WTC11 (cell line): ENCODE data around the gene CBFA2T2. TPM values are rescaled to one million over a fixed set of nuclear protein-coding genes. Genes with fewer than 3 reads are reported as not detected.

ENCODE experiments used
- ATAC-seq: fragments of 200-7000 bp; cut with Tn5 transposase; 2 replicates; pipeline ENCODE4 v1.10.0; 2021; ENCODE audit warnings: mild to moderate bottlenecking, moderate library complexity
- CTCF ChIA-PET: fragments of 300-600 bp; sonication (Branson Sonifier 250); formaldehyde crosslinking; loops from one replicate; lab custom pipeline; 2021; ENCODE audit warnings: antibody characterized with exemption; lab: Charles Lee
- POLR2A ChIA-PET: fragments of 350-600 bp; sonication (Branson Sonifier 250); formaldehyde crosslinking; loops from one replicate; lab custom pipeline; 2021; ENCODE audit warnings: antibody characterized with exemption; lab: Charles Lee
- DNase-seq: peaks from one replicate; pipeline ENCODE4 v3.0.0; 2021; ENCODE audit warnings: low spot score
- H3K27ac Mint-ChIP-seq: 2 replicates; pipeline ENCODE4 v1.8.0; 2021; ENCODE audit warnings: mixed read lengths
- H3K27me3 Mint-ChIP-seq: 2 replicates; pipeline ENCODE4 v1.8.0; 2021; ENCODE audit warnings: low read depth, mild to moderate bottlenecking, moderate library complexity, mixed read lengths
- H3K36me3 Mint-ChIP-seq: 2 replicates; pipeline ENCODE4 v1.8.0; 2021; ENCODE audit warnings: mixed read lengths
- H3K4me1 Mint-ChIP-seq: 2 replicates; pipeline ENCODE4 v1.8.0; 2022; ENCODE audit warnings: mixed read lengths
- H3K4me3 Mint-ChIP-seq: 2 replicates; pipeline ENCODE4 v1.8.0; 2021; ENCODE audit warnings: mild to moderate bottlenecking, moderate library complexity, mixed read lengths
- H3K9me3 Mint-ChIP-seq: 2 replicates; pipeline ENCODE4 v1.8.0; 2021; ENCODE audit warnings: mixed read lengths
- CREB1 ChIP-seq: sonication (generic); formaldehyde crosslinking; IDR thresholded peaks from 2 replicates; pipeline ENCODE4 v1.8.0; 2023; ENCODE audit warnings: mild to moderate bottlenecking, missing genetic modification reagents
- HMGA2 ChIP-seq: fragments of 250-450 bp; sonication (Bioruptor Pico); IDR thresholded peaks from 2 replicates; pipeline ENCODE4 v1.4.0; 2021; ENCODE audit warnings: mild to moderate bottlenecking, moderate library complexity
- MXD4 ChIP-seq: fragments of 250-450 bp; sonication (Bioruptor Pico); IDR thresholded peaks from 2 replicates; pipeline ENCODE4 v1.8.0; 2021; ENCODE audit warnings: mild to moderate bottlenecking, moderate library complexity, borderline replicate concordance
- MYBL2 ChIP-seq: sonication (generic); formaldehyde crosslinking; IDR thresholded peaks from 2 replicates; pipeline ENCODE4 v1.8.1; 2023; ENCODE audit warnings: mild to moderate bottlenecking, moderate library complexity, missing genetic modification reagents
- NR1H2 ChIP-seq: sonication (generic); formaldehyde crosslinking; IDR thresholded peaks from 2 replicates; pipeline ENCODE4 v1.9.0; 2021; ENCODE audit warnings: mild to moderate bottlenecking, moderate library complexity, missing genetic modification reagents
- PREB ChIP-seq: sonication (generic); formaldehyde crosslinking; IDR thresholded peaks from 2 replicates; pipeline ENCODE4 v1.8.1; 2022; ENCODE audit warnings: mild to moderate bottlenecking, missing genetic modification reagents, moderate library complexity, borderline replicate concordance
- RELA ChIP-seq: sonication (generic); formaldehyde crosslinking; IDR thresholded peaks from 2 replicates; pipeline ENCODE4 v1.8.1; 2022; ENCODE audit warnings: missing genetic modification reagents, mild to moderate bottlenecking, borderline replicate concordance
- SOX15 ChIP-seq: fragments of 250-450 bp; sonication (Bioruptor Pico); IDR thresholded peaks from 2 replicates; pipeline ENCODE4 v1.9.0; 2021; ENCODE audit warnings: mild to moderate bottlenecking
- TEAD1 ChIP-seq: sonication (generic); formaldehyde crosslinking; IDR thresholded peaks from 2 replicates; pipeline ENCODE4 v1.8.0; 2022; ENCODE audit warnings: mild to moderate bottlenecking, missing genetic modification reagents
- TP53 ChIP-seq: sonication (generic); formaldehyde crosslinking; IDR thresholded peaks from 2 replicates; pipeline ENCODE4 v1.8.1; 2023; ENCODE audit warnings: mild to moderate bottlenecking, missing genetic modification reagents
- ZBTB21 ChIP-seq: sonication (generic); formaldehyde crosslinking; IDR thresholded peaks from 2 replicates; pipeline ENCODE4 v1.8.1; 2023; ENCODE audit warnings: mild to moderate bottlenecking, missing genetic modification reagents, borderline replicate concordance
- ZNF317 ChIP-seq: sonication (generic); formaldehyde crosslinking; IDR thresholded peaks from 2 replicates; pipeline ENCODE4 v1.8.1; 2023; ENCODE audit warnings: low read depth, mild to moderate bottlenecking, moderate library complexity, missing genetic modification reagents, borderline replicate concordance
- ZNF416 ChIP-seq: fragments of 250-450 bp; sonication (Bioruptor Pico); IDR thresholded peaks from 2 replicates; pipeline ENCODE4 v1.9.0; 2021; ENCODE audit warnings: mild to moderate bottlenecking, inconsistent platforms
- ZNF423 ChIP-seq: fragments of 250-450 bp; sonication (Bioruptor Pico); IDR thresholded peaks from 2 replicates; pipeline ENCODE4 v2.1.2; 2022; ENCODE audit warnings: mild to moderate bottlenecking, moderate library complexity
- ZSCAN18 ChIP-seq: fragments of 250-450 bp; sonication (Bioruptor Pico); IDR thresholded peaks from 2 replicates; pipeline ENCODE4 v2.1.2; 2022; ENCODE audit warnings: mild to moderate bottlenecking, moderate library complexity
- total RNA-seq: library from RNA; stranded (reverse); gene quantifications from 3 replicates; pipeline ENCODE4 v1.2.3, GENCODE V29; 2021
- TF ChIP-seq, protein P1 (sequence below): sonication (generic); formaldehyde crosslinking; conservative IDR thresholded peaks from 2 replicates; pipeline ENCODE4 v1.8.1; 2022; ENCODE audit warnings: mild to moderate bottlenecking, missing genetic modification reagents
- TF ChIP-seq, protein P2 (sequence below): fragments of 250-450 bp; sonication (Bioruptor Pico); IDR thresholded peaks from 2 replicates; pipeline ENCODE4 v1.9.0; 2021; ENCODE audit warnings: moderate library complexity, mild to moderate bottlenecking, inconsistent platforms, borderline replicate concordance
- TF ChIP-seq, protein P3 (sequence below): sonication (generic); formaldehyde crosslinking; IDR thresholded peaks from 2 replicates; pipeline ENCODE4 v1.8.0; 2023; ENCODE audit warnings: missing genetic modification reagents
- TF ChIP-seq, protein P4 (sequence below): sonication (generic); formaldehyde crosslinking; IDR thresholded peaks from 2 replicates; pipeline ENCODE4 v1.8.1; 2022; ENCODE audit warnings: missing genetic modification reagents, borderline replicate concordance
- TF ChIP-seq, protein P5 (sequence below): fragments of 250-450 bp; sonication (Bioruptor Pico); IDR thresholded peaks from 2 replicates; pipeline ENCODE4 v1.9.0; 2021; ENCODE audit warnings: mild to moderate bottlenecking
- TF ChIP-seq, protein P6 (sequence below): sonication (generic); formaldehyde crosslinking; IDR thresholded peaks from 2 replicates; pipeline ENCODE4 v1.8.1; 2023; ENCODE audit warnings: mild to moderate bottlenecking, missing genetic modification reagents, borderline replicate concordance

The CBFA2T2 gene
- total RNA-seq, 1 experiment from 2014 or later = 22.1 TPM

DNA sequence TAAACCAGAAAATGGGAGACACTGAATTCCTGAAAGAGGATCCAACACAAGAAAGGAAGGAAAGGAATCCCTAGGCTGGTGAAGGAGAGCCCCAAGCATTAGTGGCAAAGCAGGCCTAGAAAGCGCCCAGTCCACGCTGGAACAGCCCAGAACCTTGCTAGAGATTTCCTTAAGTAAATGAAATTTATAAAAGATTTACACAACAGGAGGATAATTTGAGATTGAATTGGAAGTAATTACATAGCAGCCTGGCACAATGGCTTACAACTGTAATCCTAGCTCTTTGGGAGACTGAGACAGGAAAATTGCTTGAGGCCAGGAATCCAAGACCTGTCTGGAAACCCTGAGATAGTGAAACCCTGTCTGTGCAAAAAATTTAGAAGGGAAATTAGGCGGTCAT is 145.4 kb downstream of the CBFA2T2 start:
- H3K27me3 Mint-ChIP-seq = no peaks in the 10 kb centered on the region
- ChIA-PET POLR2A (no interaction called here), CTCF (interaction anchor here (1.0 kb wide), 1 partner anchor 178 kb away, joined by 3 read pairs; no protein-coding TSS in a partner anchor)
- TF ChIP-seq, protein P1, sequence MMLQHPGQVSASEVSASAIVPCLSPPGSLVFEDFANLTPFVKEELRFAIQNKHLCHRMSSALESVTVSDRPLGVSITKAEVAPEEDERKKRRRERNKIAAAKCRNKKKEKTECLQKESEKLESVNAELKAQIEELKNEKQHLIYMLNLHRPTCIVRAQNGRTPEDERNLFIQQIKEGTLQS (CRISPR knock-in tag) = no peak
- TF ChIP-seq ZSCAN18 (no peak), ZNF416 (CRISPR knock-in tag) (no peak), HMGA2 (CRISPR knock-in tag) (no peak), MXD4 (no peak), ZNF423 (CRISPR knock-in tag) (no peak), NR1H2 (CRISPR knock-in tag) (no peak), ZNF317 (no peak), SOX15 (CRISPR knock-in tag) (no peak)
- TF ChIP-seq, protein P2, sequence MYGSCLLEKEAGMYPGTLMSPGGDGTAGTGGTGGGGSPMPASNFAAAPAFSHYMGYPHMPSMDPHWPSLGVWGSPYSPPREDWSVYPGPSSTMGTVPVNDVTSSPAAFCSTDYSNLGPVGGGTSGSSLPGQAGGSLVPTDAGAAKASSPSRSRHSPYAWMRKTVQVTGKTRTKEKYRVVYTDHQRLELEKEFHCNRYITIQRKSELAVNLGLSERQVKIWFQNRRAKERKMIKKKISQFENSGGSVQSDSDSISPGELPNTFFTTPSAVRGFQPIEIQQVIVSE (CRISPR knock-in tag) = no peak
- ATAC-seq (no peak), DNase-seq (no peak)
- H3K36me3 Mint-ChIP-seq = peaks cover 34% of the 10 kb centered on the region
- H3K4me1 Mint-ChIP-seq = no peaks in the 10 kb centered on the region
- no peak overlapping the region for H3K27ac Mint-ChIP-seq
- no peaks in the 10 kb centered on the region for H3K9me3 Mint-ChIP-seq
- H3K4me3 Mint-ChIP-seq = no peak overlapping the region

- no peak overlapping the region for H3K27ac Mint-ChIP-seq
- ATAC-seq (no peak), DNase-seq (no peak)
- H3K9me3 Mint-ChIP-seq = no peaks in the 10 kb centered on the region
- ChIA-PET CTCF (no interaction called here), POLR2A (no interaction called here)
- no peaks in the 10 kb centered on the region for H3K27me3 Mint-ChIP-seq
- no peaks in the 10 kb centered on the region for H3K4me1 Mint-ChIP-seq
- H3K36me3 Mint-ChIP-seq = peaks cover 39% of the 10 kb centered on the region
- no peak overlapping the region for H3K4me3 Mint-ChIP-seq
- TF ChIP-seq, protein P3, sequence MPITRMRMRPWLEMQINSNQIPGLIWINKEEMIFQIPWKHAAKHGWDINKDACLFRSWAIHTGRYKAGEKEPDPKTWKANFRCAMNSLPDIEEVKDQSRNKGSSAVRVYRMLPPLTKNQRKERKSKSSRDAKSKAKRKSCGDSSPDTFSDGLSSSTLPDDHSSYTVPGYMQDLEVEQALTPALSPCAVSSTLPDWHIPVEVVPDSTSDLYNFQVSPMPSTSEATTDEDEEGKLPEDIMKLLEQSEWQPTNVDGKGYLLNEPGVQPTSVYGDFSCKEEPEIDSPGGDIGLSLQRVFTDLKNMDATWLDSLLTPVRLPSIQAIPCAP (CRISPR knock-in tag) = no peak
- TF ChIP-seq, protein P4, sequence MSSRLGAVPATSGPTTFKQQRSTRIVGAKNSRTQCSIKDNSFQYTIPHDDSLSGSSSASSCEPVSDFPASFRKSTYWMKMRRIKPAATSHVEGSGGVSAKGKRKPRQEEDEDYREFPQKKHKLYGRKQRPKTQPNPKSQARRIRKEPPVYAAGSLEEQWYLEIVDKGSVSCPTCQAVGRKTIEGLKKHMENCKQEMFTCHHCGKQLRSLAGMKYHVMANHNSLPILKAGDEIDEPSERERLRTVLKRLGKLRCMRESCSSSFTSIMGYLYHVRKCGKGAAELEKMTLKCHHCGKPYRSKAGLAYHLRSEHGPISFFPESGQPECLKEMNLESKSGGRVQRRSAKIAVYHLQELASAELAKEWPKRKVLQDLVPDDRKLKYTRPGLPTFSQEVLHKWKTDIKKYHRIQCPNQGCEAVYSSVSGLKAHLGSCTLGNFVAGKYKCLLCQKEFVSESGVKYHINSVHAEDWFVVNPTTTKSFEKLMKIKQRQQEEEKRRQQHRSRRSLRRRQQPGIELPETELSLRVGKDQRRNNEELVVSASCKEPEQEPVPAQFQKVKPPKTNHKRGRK (CRISPR knock-in tag) = no peak
- TF ChIP-seq PREB (no peak), TEAD1 (CRISPR knock-in tag) (no peak), ZBTB21 (CRISPR knock-in tag) (no peak), RELA (CRISPR knock-in tag) (no peak), CREB1 (CRISPR knock-in tag) (no peak), ZSCAN18 (no peak), SOX15 (CRISPR knock-in tag) (no peak), TP53 (no peak), MYBL2 (CRISPR knock-in tag) (no peak), MXD4 (no peak)
- TF ChIP-seq, protein P5, sequence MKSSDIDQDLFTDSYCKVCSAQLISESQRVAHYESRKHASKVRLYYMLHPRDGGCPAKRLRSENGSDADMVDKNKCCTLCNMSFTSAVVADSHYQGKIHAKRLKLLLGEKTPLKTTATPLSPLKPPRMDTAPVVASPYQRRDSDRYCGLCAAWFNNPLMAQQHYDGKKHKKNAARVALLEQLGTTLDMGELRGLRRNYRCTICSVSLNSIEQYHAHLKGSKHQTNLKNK (CRISPR knock-in tag) = no peak
- TF ChIP-seq, protein P6, sequence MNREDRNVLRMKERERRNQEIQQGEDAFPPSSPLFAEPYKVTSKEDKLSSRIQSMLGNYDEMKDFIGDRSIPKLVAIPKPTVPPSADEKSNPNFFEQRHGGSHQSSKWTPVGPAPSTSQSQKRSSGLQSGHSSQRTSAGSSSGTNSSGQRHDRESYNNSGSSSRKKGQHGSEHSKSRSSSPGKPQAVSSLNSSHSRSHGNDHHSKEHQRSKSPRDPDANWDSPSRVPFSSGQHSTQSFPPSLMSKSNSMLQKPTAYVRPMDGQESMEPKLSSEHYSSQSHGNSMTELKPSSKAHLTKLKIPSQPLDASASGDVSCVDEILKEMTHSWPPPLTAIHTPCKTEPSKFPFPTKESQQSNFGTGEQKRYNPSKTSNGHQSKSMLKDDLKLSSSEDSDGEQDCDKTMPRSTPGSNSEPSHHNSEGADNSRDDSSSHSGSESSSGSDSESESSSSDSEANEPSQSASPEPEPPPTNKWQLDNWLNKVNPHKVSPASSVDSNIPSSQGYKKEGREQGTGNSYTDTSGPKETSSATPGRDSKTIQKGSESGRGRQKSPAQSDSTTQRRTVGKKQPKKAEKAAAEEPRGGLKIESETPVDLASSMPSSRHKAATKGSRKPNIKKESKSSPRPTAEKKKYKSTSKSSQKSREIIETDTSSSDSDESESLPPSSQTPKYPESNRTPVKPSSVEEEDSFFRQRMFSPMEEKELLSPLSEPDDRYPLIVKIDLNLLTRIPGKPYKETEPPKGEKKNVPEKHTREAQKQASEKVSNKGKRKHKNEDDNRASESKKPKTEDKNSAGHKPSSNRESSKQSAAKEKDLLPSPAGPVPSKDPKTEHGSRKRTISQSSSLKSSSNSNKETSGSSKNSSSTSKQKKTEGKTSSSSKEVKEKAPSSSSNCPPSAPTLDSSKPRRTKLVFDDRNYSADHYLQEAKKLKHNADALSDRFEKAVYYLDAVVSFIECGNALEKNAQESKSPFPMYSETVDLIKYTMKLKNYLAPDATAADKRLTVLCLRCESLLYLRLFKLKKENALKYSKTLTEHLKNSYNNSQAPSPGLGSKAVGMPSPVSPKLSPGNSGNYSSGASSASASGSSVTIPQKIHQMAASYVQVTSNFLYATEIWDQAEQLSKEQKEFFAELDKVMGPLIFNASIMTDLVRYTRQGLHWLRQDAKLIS (CRISPR knock-in tag) = no peak
These were observed 146.9 kb downstream of the CBFA2T2 start for GRCh38 chr20:33636776-33637175.
